HEK293 (cell line): ENCODE results near the gene ADK.

ENCODE experiments used
- GLI4 ChIP-seq: fragments of 450-650 bp; formaldehyde crosslinking; IDR thresholded peaks from 2 replicates; pipeline ENCODE4 v1.5.1; 2016; ENCODE audit warnings: missing biosample characterization, missing genetic modification characterization
- TCF7L2 ChIP-seq: IDR thresholded peaks from 2 replicates; pipeline ENCODE4 v1.6.1; 2011; ENCODE audit warnings: low read depth, mild to moderate bottlenecking, inconsistent platforms, low read length, moderate library complexity, borderline replicate concordance
- ZBTB21 ChIP-seq: fragments of 450-650 bp; formaldehyde crosslinking; IDR thresholded peaks from 2 replicates; pipeline ENCODE4 v1.5.1; 2017; ENCODE audit warnings: missing biosample characterization, missing genetic modification characterization
- ZNF394 ChIP-seq: fragments of 450-650 bp; formaldehyde crosslinking; IDR thresholded peaks from 2 replicates; pipeline ENCODE4 v1.5.1; 2016; ENCODE audit warnings: missing biosample characterization, missing genetic modification characterization, mild to moderate bottlenecking, moderate library complexity, borderline replicate concordance
- ZNF510 ChIP-seq: fragments of 450-650 bp; formaldehyde crosslinking; IDR thresholded peaks from 2 replicates; pipeline ENCODE4 v1.5.1; 2018; ENCODE audit warnings: mild to moderate bottlenecking, missing genetic modification characterization, missing biosample characterization; ENCODE audit not compliant: insufficient replicate concordance
- ZNF660 ChIP-seq: fragments of 450-650 bp; IDR thresholded peaks from 2 replicates; pipeline ENCODE4 v1.5.1; 2018; ENCODE audit warnings: missing biosample characterization, mild to moderate bottlenecking, missing genetic modification characterization
- ZNF830 ChIP-seq: fragments of 450-650 bp; IDR thresholded peaks from 2 replicates; pipeline ENCODE4 v1.5.0; 2018; ENCODE audit warnings: missing biosample characterization, missing genetic modification characterization, low read depth, mild to moderate bottlenecking, moderate library complexity
- TF ChIP-seq, protein P1 (sequence below): fragments of 450-650 bp; formaldehyde crosslinking; IDR thresholded peaks from 2 replicates; pipeline ENCODE4 v1.5.1; 2016; ENCODE audit warnings: missing biosample characterization, missing genetic modification characterization

DNA sequence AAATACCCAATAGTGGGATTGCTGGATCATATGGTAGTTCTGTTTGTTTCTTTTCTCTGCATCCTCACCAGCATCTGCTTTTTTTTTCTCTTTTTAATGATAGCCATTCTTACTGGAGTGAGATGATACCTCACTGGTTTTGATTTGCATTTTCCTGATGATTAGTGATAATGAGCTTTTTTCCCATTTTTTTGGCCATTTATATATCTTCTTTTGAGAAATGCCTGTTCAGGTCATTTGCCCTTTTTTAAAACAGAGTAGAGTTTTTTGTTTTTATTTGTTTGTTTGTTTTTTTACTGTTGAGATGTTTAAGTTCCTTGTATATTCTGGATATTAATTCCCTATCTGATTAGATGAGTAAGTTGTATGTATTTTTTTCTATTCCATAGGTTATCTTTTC is 469.6 kb downstream of the ADK start:
- TF ChIP-seq ZBTB21 (tag by site-specific recombination) (no peak), ZNF660 (tag by site-specific recombination) (no peak), ZNF510 (no peak), TCF7L2 (no peak), ZNF830 (no peak), ZNF394 (tag by site-specific recombination) (no peak), GLI4 (tag by site-specific recombination) (no peak)
- TF ChIP-seq, protein P1, sequence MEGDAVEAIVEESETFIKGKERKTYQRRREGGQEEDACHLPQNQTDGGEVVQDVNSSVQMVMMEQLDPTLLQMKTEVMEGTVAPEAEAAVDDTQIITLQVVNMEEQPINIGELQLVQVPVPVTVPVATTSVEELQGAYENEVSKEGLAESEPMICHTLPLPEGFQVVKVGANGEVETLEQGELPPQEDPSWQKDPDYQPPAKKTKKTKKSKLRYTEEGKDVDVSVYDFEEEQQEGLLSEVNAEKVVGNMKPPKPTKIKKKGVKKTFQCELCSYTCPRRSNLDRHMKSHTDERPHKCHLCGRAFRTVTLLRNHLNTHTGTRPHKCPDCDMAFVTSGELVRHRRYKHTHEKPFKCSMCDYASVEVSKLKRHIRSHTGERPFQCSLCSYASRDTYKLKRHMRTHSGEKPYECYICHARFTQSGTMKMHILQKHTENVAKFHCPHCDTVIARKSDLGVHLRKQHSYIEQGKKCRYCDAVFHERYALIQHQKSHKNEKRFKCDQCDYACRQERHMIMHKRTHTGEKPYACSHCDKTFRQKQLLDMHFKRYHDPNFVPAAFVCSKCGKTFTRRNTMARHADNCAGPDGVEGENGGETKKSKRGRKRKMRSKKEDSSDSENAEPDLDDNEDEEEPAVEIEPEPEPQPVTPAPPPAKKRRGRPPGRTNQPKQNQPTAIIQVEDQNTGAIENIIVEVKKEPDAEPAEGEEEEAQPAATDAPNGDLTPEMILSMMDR (tag by site-specific recombination): no peak
